HG02970 (cell line): Measurements from ENCODE around the gene MICA.
"Not testable (repeated sequence)": the region's sequence is repeated elsewhere in the genome, so short reads cannot be mapped to it uniquely, and the experiment has no call there.

Experiments
- ATAC-seq: cut with Tn5 transposase; IDR thresholded peaks from one replicate; pipeline ENCODE4 v1.9.1; 2021; ENCODE audit warnings: mild to moderate bottlenecking, moderate library complexity, moderate number of reproducible peaks; ENCODE audit not compliant: unreplicated experiment, low FRiP score

MICA gene

GRCh38 chr6:31405996-31406395 is 2.6 kb downstream of the MICA start:
- no peak for ATAC-seq

GRCh38 chr6:31407699-31408098 is 4.3 kb downstream of the MICA start:
- ATAC-seq: no peak

GRCh38 chr6:31412506-31412905 is 9.1 kb downstream of the MICA start:
- no peak for ATAC-seq

GRCh38 chr6:31414148-31414770 is 10.9 kb downstream of the MICA start:
- ATAC-seq: not testable (repeated sequence)

DNA sequence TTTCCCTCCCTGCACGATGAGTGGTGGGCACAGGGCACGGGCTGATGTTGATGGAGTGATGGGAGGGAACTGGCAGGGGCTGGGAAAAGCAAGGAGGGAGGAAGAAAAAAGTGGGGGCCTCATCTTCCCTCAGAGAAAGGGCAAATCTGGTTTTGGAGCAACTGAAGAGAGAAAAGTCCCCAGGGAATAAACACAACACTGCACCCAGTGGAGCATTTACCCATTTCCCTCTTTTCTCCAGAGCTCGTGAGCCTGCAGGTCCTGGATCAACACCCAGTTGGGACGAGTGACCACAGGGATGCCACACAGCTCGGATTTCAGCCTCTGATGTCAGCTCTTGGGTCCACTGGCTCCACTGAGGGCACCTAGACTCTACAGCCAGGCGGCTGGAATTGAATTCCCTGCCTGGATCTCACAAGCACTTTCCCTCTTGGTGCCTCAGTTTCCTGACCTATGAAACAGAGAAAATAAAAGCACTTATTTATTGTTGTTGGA is 11.4 kb downstream of the MICA start:
- ATAC-seq: no peak

DNA sequence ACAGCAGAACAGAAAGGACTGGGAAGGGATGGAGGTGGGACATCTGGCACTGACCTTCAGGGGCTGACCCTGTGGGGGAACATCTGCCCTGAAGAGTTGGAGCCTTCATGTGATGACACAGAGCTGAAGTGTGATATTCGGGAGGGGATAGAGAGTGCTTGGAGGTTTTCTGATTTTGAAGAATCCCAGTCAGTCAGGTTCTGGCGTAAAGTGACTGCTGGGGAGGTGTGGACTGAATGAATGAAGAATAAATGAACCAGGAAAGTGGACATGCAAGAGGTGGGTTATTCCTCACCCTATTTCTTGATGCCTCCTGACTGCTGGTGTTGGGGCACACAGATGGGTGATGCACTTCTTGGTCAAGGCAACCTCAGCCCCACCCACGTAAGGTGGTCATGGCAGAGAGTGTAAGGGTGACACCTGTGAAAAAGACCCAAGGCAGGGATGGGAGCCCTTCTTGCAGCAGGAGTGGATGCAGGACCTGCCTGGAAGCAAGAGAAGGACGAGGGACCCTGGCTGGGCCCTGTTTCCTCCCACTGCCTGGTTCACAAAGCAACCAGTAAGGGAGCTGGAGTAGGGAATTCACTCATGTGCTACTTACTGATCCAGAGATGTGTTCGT is 13.1 kb downstream of the MICA start:
- ATAC-seq: no peak

GRCh38 chr6:31418251-31418650 is 14.9 kb downstream of the MICA start:
- no peak for ATAC-seq

GRCh38 chr6:31419842-31420241 is 16.4 kb downstream of the MICA start:
- no peak for ATAC-seq

DNA sequence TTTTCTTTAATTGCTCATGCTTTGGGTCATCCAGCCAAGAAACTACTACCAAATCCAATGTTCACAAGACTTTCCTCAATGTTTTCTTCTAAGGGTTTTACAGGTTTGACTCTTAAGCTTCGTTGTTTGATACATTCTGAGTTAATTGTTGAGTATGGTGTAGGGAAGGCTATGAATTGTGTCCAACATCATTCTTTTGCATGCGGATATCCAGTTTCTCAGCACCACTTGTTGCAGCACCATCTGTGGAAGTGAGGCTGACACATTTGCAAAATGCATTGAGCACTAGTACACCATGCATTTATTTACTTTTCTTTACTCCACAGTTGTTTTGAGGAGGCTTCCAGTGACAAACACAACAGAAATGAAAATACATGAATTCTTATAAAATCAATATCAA is 17.2 kb downstream of the MICA start:
- ATAC-seq: no peak

GRCh38 chr6:31422587-31422986 is 19.2 kb downstream of the MICA start:
- ATAC-seq: no peak

GRCh38 chr6:31423550-31423949 is 20.2 kb downstream of the MICA start:
- ATAC-seq: no peak

DNA sequence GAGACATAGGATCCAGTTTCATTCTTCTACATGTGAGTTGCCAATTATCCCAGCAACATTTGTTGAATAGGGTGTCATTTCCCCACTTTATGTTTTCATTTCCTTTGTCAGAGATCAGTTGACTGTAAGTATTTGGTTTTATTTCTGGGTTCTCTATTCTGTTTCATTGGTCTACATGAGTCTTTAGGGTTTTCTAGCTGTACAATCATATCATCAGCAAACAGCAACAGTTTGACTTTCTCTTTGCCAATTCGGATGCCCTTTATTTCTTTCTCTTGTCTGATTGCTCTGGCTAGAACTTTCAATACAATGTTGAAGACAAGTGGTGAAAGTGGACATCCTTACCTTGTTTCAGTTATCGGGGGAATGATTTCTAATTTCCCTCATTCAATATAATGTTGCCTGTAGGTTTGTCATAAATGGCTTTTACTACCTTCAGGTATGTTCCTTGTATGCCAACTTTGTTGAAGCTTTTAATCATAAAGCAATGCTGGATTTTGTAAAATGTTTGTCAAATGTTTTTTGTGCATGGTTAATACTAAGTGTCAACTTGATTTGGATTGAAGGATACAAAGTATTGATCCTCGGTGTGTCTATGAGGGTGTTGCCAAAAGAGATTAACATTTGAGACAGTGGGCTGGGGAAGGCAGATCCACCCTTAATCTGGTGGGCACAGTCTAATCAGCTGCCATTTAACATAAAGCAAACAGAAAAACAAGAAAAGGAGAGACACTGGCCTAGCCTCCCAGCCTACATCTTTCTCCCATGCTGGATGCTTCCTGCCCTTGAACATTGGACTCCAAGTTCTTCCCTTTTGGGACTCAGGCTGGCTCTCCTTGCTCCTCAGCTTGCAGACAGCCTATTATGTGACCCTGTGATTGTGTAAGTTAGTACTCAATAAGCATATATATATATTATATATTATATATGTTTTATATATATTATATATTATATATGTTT is 23.3 kb downstream of the MICA start:
- no peak for ATAC-seq

GRCh38 chr6:31430449-31430848 is 27.1 kb downstream of the MICA start:
- no peak for ATAC-seq

GRCh38 chr6:31435051-31435450 is 31.7 kb downstream of the MICA start:
- ATAC-seq: not testable (repeated sequence)

- ATAC-seq: no peak
These were observed 34.8 kb downstream of the MICA start for GRCh38 chr6:31438222-31438621.

GRCh38 chr6:31438677-31439076 is 35.3 kb downstream of the MICA start:
- no peak for ATAC-seq

- ATAC-seq: no peak
These were observed 38.2 kb downstream of the MICA start for GRCh38 chr6:31441365-31442267.

DNA sequence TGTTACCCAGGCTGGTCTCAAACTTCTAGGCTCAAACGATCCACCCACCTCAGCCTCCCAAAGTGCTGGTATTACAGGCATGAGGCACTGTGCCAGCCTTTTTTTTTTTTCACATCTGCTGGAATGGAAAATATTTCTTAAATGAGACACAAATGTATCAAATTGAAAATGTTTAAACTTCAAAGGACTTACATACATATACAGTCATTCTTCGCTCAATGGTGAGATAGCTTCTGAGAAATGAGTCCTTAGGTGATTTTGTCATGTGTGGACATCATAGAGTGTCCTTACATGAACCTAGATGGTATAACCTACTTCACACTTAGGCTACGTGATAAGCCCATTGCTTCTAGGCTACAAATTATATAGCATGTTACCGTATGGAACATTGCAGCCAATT is 43.1 kb downstream of the MICA start:
- ATAC-seq: no peak

GRCh38 chr6:31446999-31447789 is 43.8 kb downstream of the MICA start:
- ATAC-seq: not testable (repeated sequence)
